Esophagus squamous epithelium (tissue), 4 donors: Measurements from ENCODE around the gene ITPR2.
"Not testable (repeated sequence)": the region's sequence is repeated elsewhere in the genome, so short reads cannot be mapped to it uniquely, and the experiment has no call there.

Source experiments
- CTCF ChIP-seq, 6 experiments: fragments of 450-650 bp in 4 of 6; fragments of 200-600 bp in 2 of 6; sonication (generic) in 2 of 6; IDR thresholded peaks; one replicate each; pipeline ENCODE4 v1.5.1; 2016 to 2019; ENCODE audit warnings: antibody characterized with exemption in 6 of 6, mild to moderate bottlenecking in 4 of 6, moderate library complexity in 4 of 6
- POLR2A ChIP-seq, 4 donors: fragments of 450-650 bp; IDR thresholded peaks; one replicate each; pipeline ENCODE4 v1.6.1; 2017; ENCODE audit warnings: antibody characterized with exemption in 4 of 4, mild to moderate bottlenecking in 4 of 4, moderate library complexity in 3 of 4

GRCh38 chr12:26433701-26434100 is 399.3 kb downstream of the ITPR2 start:
- TF ChIP-seq CTCF, POLR2A (IDR thresholded peaks at IDR 0.05): not testable (repeated sequence)
